Right atrium auricular region (tissue), 2 donors: Measurements from ENCODE around the gene PLCL2. TPM values are rescaled to one million over a fixed set of nuclear protein-coding genes. Genes with fewer than 3 reads are reported as not detected.
A peak's percentile ranks its signal among the peaks of the same experiment; 100 is the strongest.

ENCODE experiments used
- DNase-seq: peaks from one replicate; pipeline ENCODE4 v3.0.0-alpha.2; 2019; ENCODE audit warnings: low spot score
- H3K27ac ChIP-seq, 2 donors: fragments of 200-600 bp; sonication (generic); 1 replicate in 1 of 2; 2 replicates in 1 of 2; pipeline ENCODE4 v1.5.1; 2016 to 2019
- H3K27me3 ChIP-seq, 2 donors: fragments of 200-600 bp; sonication (generic); one replicate each; pipeline versions ENCODE4 v1.5.1 to v1.6.0; 2017 to 2019
- H3K36me3 ChIP-seq: fragments of 200-600 bp; sonication (generic); one replicate; pipeline ENCODE4 v1.5.1; 2016
- H3K4me1 ChIP-seq, 2 donors: fragments of 200-600 bp; sonication (generic); one replicate each; pipeline versions ENCODE4 v1.5.1 to v1.6.0; 2017 to 2019
- H3K4me3 ChIP-seq, 2 donors: fragments of 200-600 bp; sonication (generic); 1 replicate in 1 of 2; 2 replicates in 1 of 2; pipeline ENCODE4 v1.5.1; 2017 to 2019; ENCODE audit warnings: mild to moderate bottlenecking in 1 of 2, moderate library complexity in 1 of 2
- H3K9me3 ChIP-seq, 2 donors: fragments of 200-600 bp; sonication (generic); one replicate each; pipeline ENCODE4 v1.5.1; 2019
- total RNA-seq, 2 donors: library from RNA; depleted of rRNA; stranded (reverse); fragments of >200 nt; gene quantifications; one replicate each; pipeline ENCODE4 v1.1.0, GENCODE V29; 2016
- TF ChIP-seq, protein P1 (sequence below), 2 donors: fragments of 200-600 bp; sonication (generic); IDR thresholded peaks; one replicate each; pipeline ENCODE4 v1.5.1; 2019; ENCODE audit warnings: antibody characterized with exemption in 2 of 2

PLCL2 gene
- total RNA-seq, 2 donors from 2014 or later: 32.4 to 35.2 TPM

- Histone ChIP-seq H3K4me3 (no peak overlapping the region), H3K27ac (peak overlapping the region; percentile 74 to 82), H3K27me3 (no peaks in the 10 kb centered on the region), H3K36me3 (no peaks in the 10 kb centered on the region), H3K9me3 (no peaks in the 10 kb centered on the region), H3K4me1 (peaks cover 0 to 17% of the 10 kb centered on the region in 2 donors)
- DNase-seq: no peak
- TF ChIP-seq, protein P1, sequence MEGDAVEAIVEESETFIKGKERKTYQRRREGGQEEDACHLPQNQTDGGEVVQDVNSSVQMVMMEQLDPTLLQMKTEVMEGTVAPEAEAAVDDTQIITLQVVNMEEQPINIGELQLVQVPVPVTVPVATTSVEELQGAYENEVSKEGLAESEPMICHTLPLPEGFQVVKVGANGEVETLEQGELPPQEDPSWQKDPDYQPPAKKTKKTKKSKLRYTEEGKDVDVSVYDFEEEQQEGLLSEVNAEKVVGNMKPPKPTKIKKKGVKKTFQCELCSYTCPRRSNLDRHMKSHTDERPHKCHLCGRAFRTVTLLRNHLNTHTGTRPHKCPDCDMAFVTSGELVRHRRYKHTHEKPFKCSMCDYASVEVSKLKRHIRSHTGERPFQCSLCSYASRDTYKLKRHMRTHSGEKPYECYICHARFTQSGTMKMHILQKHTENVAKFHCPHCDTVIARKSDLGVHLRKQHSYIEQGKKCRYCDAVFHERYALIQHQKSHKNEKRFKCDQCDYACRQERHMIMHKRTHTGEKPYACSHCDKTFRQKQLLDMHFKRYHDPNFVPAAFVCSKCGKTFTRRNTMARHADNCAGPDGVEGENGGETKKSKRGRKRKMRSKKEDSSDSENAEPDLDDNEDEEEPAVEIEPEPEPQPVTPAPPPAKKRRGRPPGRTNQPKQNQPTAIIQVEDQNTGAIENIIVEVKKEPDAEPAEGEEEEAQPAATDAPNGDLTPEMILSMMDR (IDR thresholded peaks at IDR 0.05): no peak
Measured at GRCh38 chr3:17076940-17077605, 192.3 kb downstream of the PLCL2 start.

DNA sequence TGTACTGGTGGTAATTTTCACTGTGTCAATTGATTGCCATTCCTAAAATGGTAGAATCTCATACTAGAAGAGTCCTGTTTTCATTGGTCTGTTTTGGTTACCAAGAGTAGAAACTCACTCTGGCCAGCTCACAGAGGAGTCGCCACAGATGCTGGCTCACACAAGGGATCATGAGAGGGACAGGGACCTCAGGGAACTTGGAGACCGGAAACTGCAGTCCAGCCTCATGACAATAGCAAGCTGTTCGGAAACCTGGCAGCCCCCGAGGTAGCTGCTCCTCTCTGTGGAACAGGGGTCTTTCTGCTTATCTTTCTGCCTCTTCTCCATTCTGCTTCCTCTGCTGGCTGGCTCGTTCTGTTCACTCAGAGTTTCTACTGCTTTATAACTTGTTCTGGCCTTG is 192.9 kb downstream of the PLCL2 start:
- DNase-seq: peak; percentile 66
- Histone ChIP-seq H3K9me3 (no peaks in the 10 kb centered on the region), H3K4me3 (no peak overlapping the region), H3K27ac (peak overlapping the region; percentile 74 to 82), H3K36me3 (no peaks in the 10 kb centered on the region), H3K27me3 (no peaks in the 10 kb centered on the region), H3K4me1 (peaks cover 0 to 17% of the 10 kb centered on the region in 2 donors)
- TF ChIP-seq, protein P1 (IDR thresholded peaks at IDR 0.05): no peak

- H3K9me3 ChIP-seq: no peaks in the 10 kb centered on the region
- DNase-seq: no peak
- H3K4me1 ChIP-seq: peaks cover 0 to 17% of the 10 kb centered on the region in 2 donors
- TF ChIP-seq, protein P1 (IDR thresholded peaks at IDR 0.05): no peak
- no peaks in the 10 kb centered on the region for H3K27me3 ChIP-seq
- H3K27ac ChIP-seq: peak overlapping the region; percentile 74 to 82
- H3K4me3 ChIP-seq: no peak overlapping the region
- H3K36me3 ChIP-seq: no peaks in the 10 kb centered on the region
Measured at GRCh38 chr3:17078926-17079465, 194.2 kb downstream of the PLCL2 start.

DNA sequence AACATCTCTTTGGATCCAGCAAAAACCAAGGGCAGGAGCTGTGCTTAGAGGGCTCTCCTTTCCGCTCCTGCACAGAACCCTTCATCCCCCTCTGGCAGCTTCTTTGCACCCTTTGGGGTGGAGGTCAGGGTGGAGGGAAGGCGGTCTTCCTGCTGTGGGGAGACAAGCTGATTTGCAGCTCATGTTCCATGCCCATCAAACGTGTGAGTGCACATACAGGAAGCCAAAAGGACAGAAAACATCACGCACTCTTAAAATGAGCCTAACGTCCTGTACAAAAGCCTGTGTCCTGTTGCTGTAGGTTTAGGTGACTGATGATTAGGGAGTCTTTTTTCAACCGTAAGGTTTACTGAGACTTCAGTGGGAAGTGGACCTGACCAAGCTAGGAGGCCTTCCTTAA is 195.2 kb downstream of the PLCL2 start:
- no peak overlapping the region for H3K27ac ChIP-seq

DNA sequence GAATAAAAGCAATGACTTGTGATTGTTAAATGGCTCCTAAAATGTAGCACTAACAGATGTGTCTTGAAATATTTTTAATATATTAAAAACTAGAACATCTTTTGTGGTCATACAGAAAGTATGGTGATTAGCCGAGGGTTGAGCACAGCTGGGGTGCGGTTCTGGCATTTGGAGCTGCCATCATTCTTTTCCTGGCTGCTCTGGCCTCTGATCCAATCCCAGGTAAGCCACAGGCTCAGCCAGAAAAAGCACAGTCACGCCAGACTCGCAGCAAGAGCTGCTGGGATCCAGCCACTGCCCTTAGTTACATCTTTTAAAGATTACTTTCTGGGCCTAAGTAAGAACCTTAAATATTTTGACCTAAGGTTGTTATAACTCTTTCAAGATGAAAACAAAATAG is 196.8 kb downstream of the PLCL2 start:
- no peaks in the 10 kb centered on the region for H3K9me3 ChIP-seq
- peaks cover 4% of the 10 kb centered on the region for H3K36me3 ChIP-seq
- H3K4me1 ChIP-seq: peaks cover 0 to 17% of the 10 kb centered on the region in 2 donors
- H3K27ac ChIP-seq: peak overlapping the region; percentile 0 to 51
- no peak for DNase-seq
- TF ChIP-seq, protein P1 (IDR thresholded peaks at IDR 0.05): no peak
- no peak overlapping the region for H3K4me3 ChIP-seq
- no peaks in the 10 kb centered on the region for H3K27me3 ChIP-seq

More for the DNA sequence above, 195.2 kb downstream of the PLCL2 start:
- no peak for DNase-seq
- peaks cover 3% of the 10 kb centered on the region for H3K36me3 ChIP-seq
- no peaks in the 10 kb centered on the region for H3K9me3 ChIP-seq
- peaks cover 0 to 17% of the 10 kb centered on the region in 2 donors for H3K4me1 ChIP-seq
- no peaks in the 10 kb centered on the region for H3K27me3 ChIP-seq
- no peak overlapping the region for H3K4me3 ChIP-seq
- TF ChIP-seq, protein P1 (IDR thresholded peaks at IDR 0.05): no peak
